ENCODE results near the gene ACCSL.

- TF ChIP-seq CTCF (optimal IDR thresholded peaks at IDR 0.05 in 1 of 3, IDR thresholded peaks at IDR 0.05 in 1 of 3, conservative IDR thresholded peaks at IDR 0.05 in 1 of 3; ENCODE audit: extremely low read depth in 1 of 3, insufficient read depth in 2 of 3, low read length in 3 of 3) (no peak), EZH2 (IDR thresholded peaks at IDR 0.05; ENCODE audit: low read length) (no peak)
Observed at GRCh38 chr11:44032299-44033085, 15.3 kb upstream of the ACCSL start.
